Dendritic cell treated with granulocyte-macrophage colony-stimulating factor and Interleukin-4, amounts not matched to agents 40 ng/mL and 50 ng/mL, for 4 days (primary cell): ENCODE data around the gene LAIR2.
"Not testable (repeated sequence)": the region's sequence is repeated elsewhere in the genome, so short reads cannot be mapped to it uniquely, and the experiment has no call there.

ENCODE experiments used
- H3K27ac Mint-ChIP-seq: one replicate; pipeline ENCODE4 v1.8.0; 2022; ENCODE audit warnings: mild to moderate bottlenecking, mixed read lengths
- H3K27me3 Mint-ChIP-seq: one replicate; pipeline ENCODE4 v1.8.0; 2022; ENCODE audit warnings: mild to moderate bottlenecking, mixed read lengths
- H3K36me3 Mint-ChIP-seq: one replicate; pipeline ENCODE4 v1.8.0; 2022; ENCODE audit warnings: low read depth, mixed read lengths
- H3K4me1 Mint-ChIP-seq: one replicate; pipeline ENCODE4 v1.8.0; 2022; ENCODE audit warnings: low read depth, mixed read lengths
- H3K4me3 Mint-ChIP-seq: one replicate; pipeline ENCODE4 v1.8.0; 2022; ENCODE audit warnings: mild to moderate bottlenecking, moderate library complexity, mixed read lengths
- H3K9me3 Mint-ChIP-seq: one replicate; pipeline ENCODE4 v1.8.0; 2022; ENCODE audit warnings: mixed read lengths
- intact Hi-C: fragments of 100-400 bp; cut with micrococcal nuclease; formaldehyde crosslinking; loops from one replicate; pipeline ENCODE4 v1.15.0; 2022

Gene LAIR2

GRCh38 chr19:54493967-54494585, 8.6 kb upstream of the LAIR2 start:
- intact Hi-C loops, result no loop called here
- H3K4me1 Mint-ChIP-seq, result no peaks in the 10 kb centered on the region
- H3K36me3 Mint-ChIP-seq, result no peaks in the 10 kb centered on the region
- peaks cover 95% of the 10 kb centered on the region for H3K27me3 Mint-ChIP-seq
- no peak overlapping the region for H3K27ac Mint-ChIP-seq
- H3K9me3 Mint-ChIP-seq, result no peaks in the 10 kb centered on the region
- no peak overlapping the region for H3K4me3 Mint-ChIP-seq

- not testable (repeated sequence) for H3K36me3 Mint-ChIP-seq
- peaks cover 92% of the 10 kb centered on the region for H3K27me3 Mint-ChIP-seq
These were observed 7.3 kb upstream of the LAIR2 start for GRCh38 chr19:54495284-54495683.

GRCh38 chr19:54497747-54498450, 4.7 kb upstream of the LAIR2 start:
- H3K27me3 Mint-ChIP-seq, result peaks cover 87% of the 10 kb centered on the region
- H3K4me1 Mint-ChIP-seq, H3K27ac Mint-ChIP-seq, H3K4me3 Mint-ChIP-seq, intact Hi-C loops, H3K9me3 Mint-ChIP-seq, H3K36me3 Mint-ChIP-seq: not testable (repeated sequence)

More at GRCh38 chr19:54495284-54495683, 7.3 kb upstream of the LAIR2 start:
- H3K9me3 Mint-ChIP-seq, H3K4me1 Mint-ChIP-seq, H3K27ac Mint-ChIP-seq, intact Hi-C loops, H3K4me3 Mint-ChIP-seq: not testable (repeated sequence)

GRCh38 chr19:54498451-54498772, 4.2 kb upstream of the LAIR2 start:
- H3K4me1 Mint-ChIP-seq, H3K36me3 Mint-ChIP-seq, H3K4me3 Mint-ChIP-seq, H3K9me3 Mint-ChIP-seq, H3K27ac Mint-ChIP-seq, intact Hi-C loops: not testable (repeated sequence)
- peaks cover 87% of the 10 kb centered on the region for H3K27me3 Mint-ChIP-seq

- H3K9me3 Mint-ChIP-seq, intact Hi-C loops, H3K4me3 Mint-ChIP-seq, H3K27ac Mint-ChIP-seq, H3K36me3 Mint-ChIP-seq: not testable (repeated sequence)
- Mint-ChIP-seq H3K4me1 (peaks cover 17% of the 10 kb centered on the region), H3K27me3 (peaks cover 78% of the 10 kb centered on the region)
These were observed 2.9 kb downstream of the LAIR2 start for GRCh38 chr19:54505542-54505941.

GRCh38 chr19:54506079-54506478, 3.4 kb downstream of the LAIR2 start:
- Mint-ChIP-seq H3K4me3 (no peak overlapping the region), H3K9me3 (no peaks in the 10 kb centered on the region), H3K27ac (no peak overlapping the region), H3K36me3 (no peaks in the 10 kb centered on the region), H3K4me1 (peaks cover 17% of the 10 kb centered on the region), H3K27me3 (peaks cover 74% of the 10 kb centered on the region)
- intact Hi-C loops, result no loop called here

- intact Hi-C loops, H3K4me3 Mint-ChIP-seq: not testable (repeated sequence)
These were observed 4.5 kb downstream of the LAIR2 start for GRCh38 chr19:54507038-54507717.

GRCh38 chr19:54507824-54508223, 5.2 kb downstream of the LAIR2 start:
- peaks cover 78% of the 10 kb centered on the region for H3K27me3 Mint-ChIP-seq
- no peaks in the 10 kb centered on the region for H3K36me3 Mint-ChIP-seq
- no peak overlapping the region for H3K4me3 Mint-ChIP-seq
- H3K4me1 Mint-ChIP-seq, result peaks cover 17% of the 10 kb centered on the region
- intact Hi-C loops, result no loop called here
- no peak overlapping the region for H3K27ac Mint-ChIP-seq
- H3K9me3 Mint-ChIP-seq, result no peaks in the 10 kb centered on the region

More at GRCh38 chr19:54507038-54507717, 4.5 kb downstream of the LAIR2 start:
- H3K4me1 Mint-ChIP-seq, result peaks cover 17% of the 10 kb centered on the region
- not testable (repeated sequence) for H3K9me3 Mint-ChIP-seq, H3K27ac Mint-ChIP-seq, H3K36me3 Mint-ChIP-seq
- H3K27me3 Mint-ChIP-seq, result peaks cover 78% of the 10 kb centered on the region

GRCh38 chr19:54508487-54508886, 5.9 kb downstream of the LAIR2 start:
- H3K4me3 Mint-ChIP-seq, H3K9me3 Mint-ChIP-seq, intact Hi-C loops, H3K36me3 Mint-ChIP-seq, H3K27ac Mint-ChIP-seq: not testable (repeated sequence)
- peaks cover 17% of the 10 kb centered on the region for H3K4me1 Mint-ChIP-seq
- peaks cover 78% of the 10 kb centered on the region for H3K27me3 Mint-ChIP-seq

GRCh38 chr19:54509200-54509940, 6.7 kb downstream of the LAIR2 start:
- H3K4me3 Mint-ChIP-seq, H3K9me3 Mint-ChIP-seq, intact Hi-C loops, H3K36me3 Mint-ChIP-seq, H3K27ac Mint-ChIP-seq: not testable (repeated sequence)
- peaks cover 81% of the 10 kb centered on the region for H3K27me3 Mint-ChIP-seq
- peaks cover 17% of the 10 kb centered on the region for H3K4me1 Mint-ChIP-seq

GRCh38 chr19:54515156-54515555, 12.5 kb downstream of the LAIR2 start:
- no peak overlapping the region for H3K27ac Mint-ChIP-seq
- H3K27me3 Mint-ChIP-seq, result peaks cover 81% of the 10 kb centered on the region
- no peak overlapping the region for H3K4me3 Mint-ChIP-seq
- no peaks in the 10 kb centered on the region for H3K36me3 Mint-ChIP-seq
- no peaks in the 10 kb centered on the region for H3K4me1 Mint-ChIP-seq
- H3K9me3 Mint-ChIP-seq, result no peaks in the 10 kb centered on the region
- intact Hi-C loops, result no loop called here

GRCh38 chr19:54517483-54517882, 14.9 kb downstream of the LAIR2 start:
- H3K4me3 Mint-ChIP-seq, result no peak overlapping the region
- H3K27me3 Mint-ChIP-seq, result peaks cover 89% of the 10 kb centered on the region
- intact Hi-C loops, result no loop called here
- peaks cover 21% of the 10 kb centered on the region for H3K4me1 Mint-ChIP-seq
- no peak overlapping the region for H3K27ac Mint-ChIP-seq
- H3K36me3 Mint-ChIP-seq, result no peaks in the 10 kb centered on the region
- no peaks in the 10 kb centered on the region for H3K9me3 Mint-ChIP-seq

- intact Hi-C loops, result no loop called here
- H3K4me1 Mint-ChIP-seq, result peaks cover 33% of the 10 kb centered on the region
- peaks cover 86% of the 10 kb centered on the region for H3K27me3 Mint-ChIP-seq
- H3K4me3 Mint-ChIP-seq, result no peak overlapping the region
- no peaks in the 10 kb centered on the region for H3K36me3 Mint-ChIP-seq
- no peaks in the 10 kb centered on the region for H3K9me3 Mint-ChIP-seq
- no peak overlapping the region for H3K27ac Mint-ChIP-seq
These were observed 16.2 kb downstream of the LAIR2 start for GRCh38 chr19:54518844-54519243.
